SK-N-SH treated with all-trans-retinoic acid at 6 μM for 48 hours (cell line): ENCODE data around the gene RAMP3.

ENCODE experiments used
- ATAC-seq: fragments of 200-7000 bp; cut with Tn5 transposase; 3 replicates; pipeline ENCODE4 v1.9.1; 2020; ENCODE audit warnings: mild to moderate bottlenecking, moderate library complexity
- BACH2 ChIP-seq: fragments of 250-450 bp; sonication (Bioruptor Pico); IDR thresholded peaks from 2 replicates; pipeline ENCODE4 v1.9.0; 2021; ENCODE audit warnings: mild to moderate bottlenecking, borderline replicate concordance
- CREB5 ChIP-seq: fragments of 250-450 bp; sonication (Bioruptor Pico); IDR thresholded peaks from 2 replicates; pipeline ENCODE4 v1.5.1; 2020; ENCODE audit warnings: low read depth, mild to moderate bottlenecking, moderate library complexity
- CSDC2 ChIP-seq: fragments of 250-450 bp; sonication (Bioruptor Pico); IDR thresholded peaks from 2 replicates; pipeline ENCODE4 v1.5.0; 2020; ENCODE audit warnings: mild to moderate bottlenecking, moderate library complexity
- CSRNP3 ChIP-seq: fragments of 250-450 bp; sonication (Bioruptor Pico); IDR thresholded peaks from 2 replicates; pipeline ENCODE4 v1.5.1; 2021; ENCODE audit warnings: mild to moderate bottlenecking, moderate library complexity
- ESRRG ChIP-seq: fragments of 250-450 bp; sonication (Bioruptor Pico); IDR thresholded peaks from 2 replicates; pipeline ENCODE4 v1.6.1; 2021; ENCODE audit warnings: mild to moderate bottlenecking
- GLIS3 ChIP-seq: fragments of 250-450 bp; sonication (Bioruptor Pico); IDR thresholded peaks from 2 replicates; pipeline ENCODE4 v1.5.0; 2020; ENCODE audit warnings: mild to moderate bottlenecking, moderate library complexity
- ISL1 ChIP-seq: fragments of 250-450 bp; sonication (Bioruptor Pico); IDR thresholded peaks from 2 replicates; pipeline ENCODE4 v2.1.2; 2022; ENCODE audit warnings: mild to moderate bottlenecking, moderate library complexity
- OSR1 ChIP-seq: fragments of 250-450 bp; sonication (Bioruptor Pico); IDR thresholded peaks from 2 replicates; pipeline ENCODE4 v1.8.0; 2022; ENCODE audit warnings: moderate library complexity, mild to moderate bottlenecking, inconsistent platforms
- PATZ1 ChIP-seq: fragments of 250-450 bp; sonication (Bioruptor Pico); IDR thresholded peaks from 2 replicates; pipeline ENCODE4 v1.8.0; 2020; ENCODE audit warnings: mild to moderate bottlenecking, moderate library complexity, borderline replicate concordance
- POU6F1 ChIP-seq: fragments of 250-450 bp; sonication (Bioruptor Pico); IDR thresholded peaks from 2 replicates; pipeline ENCODE4 v1.8.0; 2021; ENCODE audit warnings: low read depth, mild to moderate bottlenecking, moderate library complexity, borderline replicate concordance
- PPARA ChIP-seq: fragments of 250-450 bp; sonication (Bioruptor Pico); IDR thresholded peaks from 2 replicates; pipeline ENCODE4 v1.5.0; 2020; ENCODE audit warnings: mild to moderate bottlenecking, borderline replicate concordance
- RARB ChIP-seq: fragments of 250-450 bp; sonication (Bioruptor Pico); IDR thresholded peaks from 2 replicates; pipeline ENCODE4 v1.8.0; 2021; ENCODE audit warnings: mild to moderate bottlenecking, moderate library complexity
- SNAI2 ChIP-seq: fragments of 250-450 bp; sonication (Bioruptor Pico); IDR thresholded peaks from 2 replicates; pipeline ENCODE4 v1.5.0; 2020; ENCODE audit warnings: mild to moderate bottlenecking, moderate library complexity
- TSHZ2 ChIP-seq: fragments of 250-450 bp; sonication (Bioruptor Pico); IDR thresholded peaks from 2 replicates; pipeline ENCODE4 v1.5.0; 2020; ENCODE audit warnings: mild to moderate bottlenecking, moderate library complexity
- ZC3H10 ChIP-seq: fragments of 250-450 bp; sonication (Bioruptor Pico); IDR thresholded peaks from 2 replicates; pipeline ENCODE4 v1.5.1; 2021; ENCODE audit warnings: mild to moderate bottlenecking, moderate library complexity
- ZFP3 ChIP-seq: fragments of 250-450 bp; sonication (Bioruptor Pico); IDR thresholded peaks from 2 replicates; pipeline ENCODE4 v1.5.0; 2020; ENCODE audit warnings: mild to moderate bottlenecking, moderate library complexity
- ZFP30 ChIP-seq: fragments of 450-650 bp; formaldehyde crosslinking; IDR thresholded peaks from 2 replicates; pipeline ENCODE4 v1.5.0; 2022; ENCODE audit warnings: mild to moderate bottlenecking, moderate library complexity
- ZNF565 ChIP-seq: fragments of 450-650 bp; formaldehyde crosslinking; conservative IDR thresholded peaks from 2 replicates; pipeline ENCODE4 v1.5.0; 2020; ENCODE audit warnings: low read depth, mild to moderate bottlenecking, moderate library complexity
- ZNF70 ChIP-seq: fragments of 450-650 bp; formaldehyde crosslinking; IDR thresholded peaks from 2 replicates; pipeline ENCODE4 v1.5.0; 2020; ENCODE audit warnings: mild to moderate bottlenecking, moderate library complexity

Gene RAMP3

GRCh38 chr7:45129181-45129800, 28.3 kb upstream of the RAMP3 start:
- ATAC-seq, result no peak
- no peak for TF ChIP-seq ISL1 (CRISPR knock-in tag)
- no peak for TF ChIP-seq OSR1
- TF ChIP-seq ESRRG, result no peak
- no peak for TF ChIP-seq ZFP3 (CRISPR knock-in tag)
- no peak for TF ChIP-seq CSDC2 (CRISPR knock-in tag)
- TF ChIP-seq ZC3H10, result no peak
- no peak for TF ChIP-seq PATZ1 (CRISPR knock-in tag)
- no peak for TF ChIP-seq TSHZ2
- TF ChIP-seq RARB (CRISPR knock-in tag), result no peak
- TF ChIP-seq POU6F1, result no peak
- TF ChIP-seq CREB5 (CRISPR knock-in tag), result no peak
- TF ChIP-seq ZFP30 (CRISPR knock-in tag), result no peak
- TF ChIP-seq GLIS3 (CRISPR knock-in tag), result no peak
- TF ChIP-seq SNAI2 (CRISPR knock-in tag), result no peak
- TF ChIP-seq ZNF70, result no peak
- TF ChIP-seq BACH2, result no peak
- TF ChIP-seq CSRNP3 (CRISPR knock-in tag), result no peak
- no peak for TF ChIP-seq ZNF565 (CRISPR knock-in tag)
- TF ChIP-seq, all 23 proteins: peak for 0

- TF ChIP-seq TSHZ2 (no peak), ESRRG (no peak), CSDC2 (CRISPR knock-in tag) (no peak), BACH2 (no peak), SNAI2 (CRISPR knock-in tag) (no peak), ZFP3 (CRISPR knock-in tag) (no peak), ZC3H10 (no peak), ZFP30 (CRISPR knock-in tag) (no peak), PPARA (CRISPR knock-in tag) (no peak), RARB (CRISPR knock-in tag) (no peak)
- ATAC-seq, result no peak
These were observed 27.7 kb upstream of the RAMP3 start for GRCh38 chr7:45129906-45130305.
